DND-41 (cell line): ENCODE measurements around the gene CKAP2L.

ENCODE experiments used
- CTCF ChIP-seq: IDR thresholded peaks from 2 replicates; pipeline ENCODE4 v1.5.1; 2012; ENCODE audit warnings: borderline replicate concordance, low read length, moderate library complexity, mild to moderate bottlenecking; ENCODE audit not compliant: poor library complexity, severe bottlenecking; ENCODE audit errors: extremely low read depth
- EZH2 ChIP-seq: IDR thresholded peaks from 3 replicates; pipeline ENCODE4 v1.6.1; 2012; ENCODE audit warnings: borderline replicate concordance, low read depth, mild to moderate bottlenecking, moderate library complexity, low read length, inconsistent platforms; ENCODE audit not compliant: severe bottlenecking

GRCh38 chr2:112788653-112789052, 24.2 kb upstream of the CKAP2L start:
- TF ChIP-seq CTCF, result no peak
- no peak for TF ChIP-seq EZH2
